Activated CD4-positive, alpha-beta memory T cell treated with anti-CD3 and anti-CD28 coated beads for 36 hours (primary cell): Measurements from ENCODE around the gene EYS. TPM values are rescaled to one million over a fixed set of nuclear protein-coding genes. Genes with fewer than 3 reads are reported as not detected.

ENCODE experiments used
- CTCF ChIA-PET: fragments of 350-600 bp; sonication (Branson Sonifier 250); formaldehyde crosslinking; loops from one replicate; lab custom pipeline; 2021; ENCODE audit warnings: antibody characterized with exemption, inconsistent platforms; lab: Charles Lee
- POLR2A ChIA-PET: fragments of 350-600 bp; sonication (Branson Sonifier 250); formaldehyde crosslinking; loops from one replicate; lab custom pipeline; 2021; ENCODE audit warnings: antibody characterized with exemption; lab: Charles Lee
- DNase-seq: peaks from one replicate; pipeline ENCODE4 v3.0.0-alpha.2; 2020
- H3K27ac Mint-ChIP-seq: one replicate; pipeline ENCODE4 v1.8.0; 2021; ENCODE audit warnings: mixed read lengths
- H3K27me3 Mint-ChIP-seq: one replicate; pipeline ENCODE4 v1.8.0; 2021; ENCODE audit warnings: mixed read lengths
- H3K36me3 Mint-ChIP-seq: one replicate; pipeline ENCODE4 v1.8.0; 2021; ENCODE audit warnings: mixed read lengths
- H3K4me1 Mint-ChIP-seq: one replicate; pipeline ENCODE4 v1.8.0; 2021; ENCODE audit warnings: low read depth, mixed read lengths
- H3K4me3 Mint-ChIP-seq: one replicate; pipeline ENCODE4 v1.8.0; 2021; ENCODE audit warnings: mild to moderate bottlenecking, mixed read lengths
- H3K9me3 Mint-ChIP-seq: one replicate; pipeline ENCODE4 v1.8.0; 2021; ENCODE audit warnings: mixed read lengths
- intact Hi-C: fragments of 100-400 bp; cut with micrococcal nuclease; formaldehyde crosslinking; loops from one replicate; pipeline ENCODE4 v1.15.1; 2023
- total RNA-seq, 2 experiments: library from RNA; stranded (reverse); gene quantifications; one replicate each; pipeline ENCODE4 v1.2.3, GENCODE V29; 2021

EYS gene
- total RNA-seq, 2 experiments from 2014 or later: not detected

DNA sequence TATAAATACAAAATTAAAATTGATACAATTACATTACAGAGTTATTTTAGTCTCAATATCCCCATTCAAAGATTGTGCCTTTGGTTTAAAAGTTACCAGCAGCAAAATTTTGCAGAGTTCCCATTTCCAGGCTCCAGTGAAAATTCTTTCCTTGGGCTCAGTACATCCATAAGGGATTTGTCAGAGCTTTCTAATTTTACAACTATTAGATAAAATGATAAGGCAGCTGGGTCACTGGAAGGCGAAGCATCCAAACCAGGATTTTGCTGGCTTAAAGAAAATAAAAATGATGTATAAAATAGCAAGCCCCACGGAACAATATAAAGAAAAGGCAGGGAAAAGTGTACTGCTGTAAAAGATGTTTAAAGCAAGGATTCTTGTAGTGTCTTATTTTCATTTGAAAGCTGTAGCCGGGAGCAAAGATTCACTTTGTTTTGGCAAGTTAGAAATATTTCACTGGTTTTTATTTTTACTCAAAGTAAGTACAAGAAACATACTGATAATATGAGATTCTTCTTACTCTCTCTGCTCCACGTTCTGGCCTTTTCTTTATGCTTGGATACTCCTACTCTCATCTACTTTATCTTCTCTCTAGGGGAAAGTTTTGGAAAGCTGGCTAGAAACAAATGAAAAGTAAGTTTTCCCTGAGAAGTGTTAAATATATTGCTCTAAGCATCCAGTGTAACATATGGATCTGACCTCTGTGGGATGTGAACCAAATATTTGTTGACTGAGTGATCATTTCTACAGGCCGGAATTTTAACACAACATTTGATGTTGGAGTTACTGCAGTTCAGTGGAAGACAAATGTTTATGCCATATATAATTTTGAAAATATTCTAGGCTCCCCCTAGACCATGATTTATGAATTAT, 1583.0 kb downstream of the EYS start:
- Mint-ChIP-seq H3K36me3 (no peaks in the 10 kb centered on the region), H3K4me3 (no peak overlapping the region), H3K27ac (no peak overlapping the region), H3K9me3 (peaks cover 9% of the 10 kb centered on the region), H3K4me1 (no peaks in the 10 kb centered on the region), H3K27me3 (no peaks in the 10 kb centered on the region)
- ChIA-PET POLR2A (no interaction called here), CTCF (no interaction called here)
- no peak for DNase-seq
- intact Hi-C loops: no loop called here

DNA sequence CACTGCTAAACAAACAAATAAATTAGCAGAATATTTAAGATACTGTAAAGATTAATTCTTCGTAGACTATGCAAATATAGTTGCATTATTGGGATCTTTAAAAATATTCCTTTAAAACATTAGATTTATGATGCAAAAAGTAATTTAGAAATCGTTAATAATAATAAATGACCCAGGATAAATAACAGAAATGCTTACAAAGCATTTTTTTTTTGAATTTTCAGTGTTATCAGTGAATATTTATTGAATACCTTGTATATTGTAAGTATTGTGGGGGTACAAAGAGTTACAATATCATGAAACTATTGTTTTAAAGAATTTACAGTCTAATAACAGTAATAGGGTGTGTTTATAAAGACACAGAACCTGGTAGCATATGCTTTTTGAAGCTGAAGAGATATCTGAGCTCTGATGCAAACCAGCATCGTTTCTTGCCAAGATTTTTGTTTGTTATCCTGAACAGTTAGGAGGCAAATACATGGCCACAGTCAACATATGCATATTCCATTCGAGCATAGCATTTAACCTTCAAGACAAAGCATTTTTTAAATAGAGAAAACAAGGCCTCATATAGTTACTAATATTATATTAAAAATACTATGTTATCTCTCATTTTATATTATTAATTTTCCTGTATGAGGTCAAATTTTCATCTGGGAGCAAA, 1584.2 kb downstream of the EYS start:
- no peaks in the 10 kb centered on the region for H3K36me3 Mint-ChIP-seq
- DNase-seq: no peak
- H3K9me3 Mint-ChIP-seq: peaks cover 9% of the 10 kb centered on the region
- POLR2A ChIA-PET: no interaction called here
- intact Hi-C loops: no loop called here
- H3K4me3 Mint-ChIP-seq: no peak overlapping the region
- H3K4me1 Mint-ChIP-seq: no peaks in the 10 kb centered on the region
- CTCF ChIA-PET: no interaction called here
- H3K27me3 Mint-ChIP-seq: no peaks in the 10 kb centered on the region
- no peak overlapping the region for H3K27ac Mint-ChIP-seq

DNA sequence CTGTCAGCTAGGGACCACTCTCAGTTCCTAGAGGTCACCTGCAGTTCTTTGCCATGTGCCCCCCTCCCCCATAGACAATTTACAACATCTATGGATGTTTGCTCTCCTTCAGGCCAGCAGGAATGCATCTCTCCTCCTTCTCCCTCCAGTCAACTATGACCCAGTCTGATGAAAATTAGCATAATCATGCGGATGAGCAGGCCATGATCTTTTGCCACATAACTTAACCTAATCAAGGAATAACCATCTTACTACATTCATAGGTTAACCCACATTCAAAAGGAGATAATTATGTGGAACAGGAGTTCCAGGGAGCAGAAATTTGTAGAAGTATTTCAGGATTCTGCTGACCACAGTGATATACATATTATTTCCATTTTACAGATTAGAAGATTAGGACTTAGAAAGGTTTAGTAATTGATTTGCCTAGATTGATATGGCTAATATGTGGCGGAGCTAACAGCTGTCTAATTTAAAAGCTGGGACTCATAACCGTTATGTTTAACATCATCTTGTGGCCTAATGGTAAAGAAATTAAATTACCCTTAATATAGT, 1585.9 kb downstream of the EYS start:
- POLR2A ChIA-PET: no interaction called here
- DNase-seq: no peak
- no peak overlapping the region for H3K27ac Mint-ChIP-seq
- H3K27me3 Mint-ChIP-seq: no peaks in the 10 kb centered on the region
- H3K4me3 Mint-ChIP-seq: no peak overlapping the region
- no peaks in the 10 kb centered on the region for H3K36me3 Mint-ChIP-seq
- H3K9me3 Mint-ChIP-seq: peaks cover 18% of the 10 kb centered on the region
- no peaks in the 10 kb centered on the region for H3K4me1 Mint-ChIP-seq
- intact Hi-C loops: no loop called here
- CTCF ChIA-PET: no interaction called here

DNA sequence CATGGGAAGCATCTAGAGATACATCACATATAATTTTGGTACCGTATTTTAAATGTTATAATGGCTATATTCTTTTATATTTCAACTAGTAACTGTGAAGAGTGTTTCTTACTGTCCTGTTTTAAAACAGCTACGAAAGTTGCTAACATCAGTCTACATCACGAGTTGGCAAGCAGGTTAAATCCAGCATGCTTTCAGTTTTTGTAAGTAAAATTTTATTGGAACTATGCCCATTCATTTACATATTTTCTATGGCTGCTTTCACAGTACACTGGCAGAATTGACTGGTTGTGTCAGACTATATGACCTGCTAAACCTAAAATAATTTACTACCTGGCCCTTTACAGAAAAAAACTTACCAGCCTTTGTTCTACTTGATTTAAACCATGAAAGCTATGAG, 1593.3 kb downstream of the EYS start:
- DNase-seq: no peak
- Mint-ChIP-seq H3K9me3 (peaks cover 19% of the 10 kb centered on the region), H3K27me3 (no peaks in the 10 kb centered on the region), H3K36me3 (no peaks in the 10 kb centered on the region), H3K4me1 (no peaks in the 10 kb centered on the region), H3K4me3 (no peak overlapping the region), H3K27ac (no peak overlapping the region)
- POLR2A ChIA-PET: no interaction called here
- CTCF ChIA-PET: no interaction called here
- intact Hi-C loops: no loop called here

DNA sequence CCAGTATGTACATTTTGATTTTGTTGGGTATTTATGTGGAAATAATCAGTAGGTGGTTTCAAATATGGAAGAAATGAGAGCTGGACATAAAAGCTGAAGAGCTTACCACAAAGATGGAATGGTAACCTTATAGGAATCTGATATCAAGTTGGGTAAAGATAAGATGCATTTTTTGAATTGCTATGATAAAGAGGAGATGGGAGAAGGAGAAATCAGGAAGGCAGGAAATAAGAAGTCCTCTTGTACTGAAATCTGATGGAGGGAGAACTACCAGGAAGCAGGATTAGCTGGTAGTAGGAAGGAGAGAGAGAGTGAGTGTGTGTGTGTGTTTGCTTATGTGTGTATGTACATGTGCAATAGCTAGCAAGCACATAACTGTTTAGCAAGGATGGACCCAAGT, 1603.0 kb downstream of the EYS start:
- intact Hi-C loops: no loop called here
- no peaks in the 10 kb centered on the region for H3K27me3 Mint-ChIP-seq

DNA sequence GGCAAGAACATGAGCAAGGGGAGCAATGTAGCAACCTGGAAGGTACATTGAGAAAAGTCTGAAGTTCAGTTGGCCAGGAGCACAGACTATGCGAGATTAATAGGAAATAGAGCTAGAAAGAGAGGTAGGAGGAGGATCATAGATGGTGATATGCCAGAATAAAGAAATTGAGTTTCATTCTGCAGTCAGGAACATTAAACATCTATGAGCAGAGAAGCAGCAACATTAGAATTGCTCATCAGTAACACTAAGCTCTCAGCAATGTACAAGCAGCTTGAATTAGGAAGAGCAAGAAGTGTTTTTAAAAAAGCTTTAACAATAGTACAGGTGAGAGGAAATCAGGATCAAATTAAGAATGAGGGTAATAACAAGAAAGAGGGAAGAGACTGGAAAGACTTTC, 1603.5 kb downstream of the EYS start:
- no peak overlapping the region for H3K27ac Mint-ChIP-seq
- no peak overlapping the region for H3K4me3 Mint-ChIP-seq
- peaks cover 8% of the 10 kb centered on the region for H3K9me3 Mint-ChIP-seq
- POLR2A ChIA-PET: no interaction called here
- CTCF ChIA-PET: no interaction called here
- H3K36me3 Mint-ChIP-seq: no peaks in the 10 kb centered on the region
- no peak for DNase-seq
- H3K4me1 Mint-ChIP-seq: no peaks in the 10 kb centered on the region
- intact Hi-C loops: no loop called here
- H3K27me3 Mint-ChIP-seq: no peaks in the 10 kb centered on the region

More for the DNA sequence above, 1603.0 kb downstream of the EYS start:
- DNase-seq: no peak
- ChIA-PET POLR2A (no interaction called here), CTCF (interaction anchor here (0.9 kb wide), 1 partner anchor 160 kb away, joined by 5 read pairs; no protein-coding TSS in a partner anchor)
- H3K9me3 Mint-ChIP-seq: peaks cover 8% of the 10 kb centered on the region
- H3K4me1 Mint-ChIP-seq: no peaks in the 10 kb centered on the region
- no peak overlapping the region for H3K4me3 Mint-ChIP-seq
- H3K36me3 Mint-ChIP-seq: no peaks in the 10 kb centered on the region
- H3K27ac Mint-ChIP-seq: no peak overlapping the region

DNA sequence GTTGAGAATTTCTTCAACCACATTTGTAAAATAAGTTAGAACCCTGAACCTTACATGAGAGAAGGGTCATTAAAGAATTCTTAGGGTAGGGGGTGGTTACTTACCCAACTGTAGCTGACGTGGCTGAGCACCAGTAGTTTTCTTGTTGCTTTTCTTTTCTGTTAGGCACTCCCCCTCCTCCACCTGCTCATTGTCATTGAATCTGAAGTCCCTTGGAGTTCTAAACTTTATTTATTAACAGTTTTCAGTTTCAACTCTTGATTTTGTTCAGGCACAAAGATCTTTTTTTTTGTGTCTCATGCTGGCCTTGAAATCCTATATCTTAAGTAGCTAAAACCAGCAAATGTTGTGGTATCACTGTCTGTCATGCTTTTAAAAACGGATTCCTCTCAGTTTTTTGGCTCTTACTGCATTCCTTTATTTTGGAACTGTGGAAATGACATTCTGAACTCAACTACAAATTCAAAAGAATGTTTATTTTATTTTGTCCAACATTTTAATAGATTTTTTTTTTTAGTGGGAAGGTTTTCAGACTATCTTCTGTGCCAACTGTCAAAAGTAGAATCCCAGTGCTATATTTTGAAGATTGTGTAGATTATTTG, 1606.2 kb downstream of the EYS start:
- intact Hi-C loops: no loop called here
- no peaks in the 10 kb centered on the region for H3K27me3 Mint-ChIP-seq
- no peak overlapping the region for H3K27ac Mint-ChIP-seq
- peaks cover 13% of the 10 kb centered on the region for H3K9me3 Mint-ChIP-seq
- no peaks in the 10 kb centered on the region for H3K4me1 Mint-ChIP-seq
- no peak for DNase-seq
- CTCF ChIA-PET: no interaction called here
- H3K36me3 Mint-ChIP-seq: no peaks in the 10 kb centered on the region
- POLR2A ChIA-PET: no interaction called here
- no peak overlapping the region for H3K4me3 Mint-ChIP-seq

DNA sequence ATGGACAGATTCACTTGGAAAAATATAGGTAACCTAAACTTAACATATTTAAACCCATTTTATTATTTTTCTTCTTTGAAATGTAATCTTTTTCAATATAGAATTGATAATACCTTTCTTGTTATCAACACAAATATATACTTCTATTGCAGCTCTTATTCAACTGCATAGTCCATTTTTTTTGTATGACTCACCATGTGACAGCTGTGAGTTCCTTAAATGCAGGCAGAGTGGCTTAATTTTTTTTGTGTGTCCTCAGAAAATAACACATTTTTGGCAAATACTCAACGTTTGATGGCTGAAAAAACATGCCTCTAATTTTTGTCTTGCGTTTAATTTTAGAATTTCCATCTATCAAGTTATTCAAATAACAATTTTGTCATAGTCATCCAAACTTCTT, 1616.7 kb downstream of the EYS start:
- POLR2A ChIA-PET: no interaction called here
- no peak overlapping the region for H3K4me3 Mint-ChIP-seq
- intact Hi-C loops: no loop called here
- no peaks in the 10 kb centered on the region for H3K4me1 Mint-ChIP-seq
- CTCF ChIA-PET: no interaction called here
- H3K27ac Mint-ChIP-seq: no peak overlapping the region
- no peaks in the 10 kb centered on the region for H3K27me3 Mint-ChIP-seq
- DNase-seq: no peak
- peaks cover 23% of the 10 kb centered on the region for H3K9me3 Mint-ChIP-seq
- no peaks in the 10 kb centered on the region for H3K36me3 Mint-ChIP-seq

DNA sequence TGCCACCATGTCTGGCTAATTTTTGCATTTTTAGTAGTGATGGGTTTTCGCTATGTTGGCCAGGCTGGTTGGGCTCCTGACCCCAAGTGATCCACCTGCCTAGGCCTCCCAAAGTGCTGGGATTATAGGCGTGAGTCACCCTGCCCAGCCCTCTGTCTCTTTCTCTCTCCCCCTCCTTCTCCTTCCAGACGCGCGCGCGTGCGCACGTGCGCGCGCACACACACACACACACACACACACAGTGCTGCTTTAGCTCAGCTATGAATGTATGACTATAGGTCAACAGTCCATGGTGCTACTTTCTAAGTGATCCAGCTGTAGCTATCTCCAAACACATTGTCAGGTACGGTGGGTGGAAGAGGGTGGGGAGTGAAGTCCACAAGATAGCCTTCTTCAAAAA, 1621.9 kb downstream of the EYS start:
- ChIA-PET POLR2A (no interaction called here), CTCF (no interaction called here)
- Mint-ChIP-seq H3K36me3 (no peaks in the 10 kb centered on the region), H3K9me3 (peaks cover 7% of the 10 kb centered on the region), H3K4me3 (no peak overlapping the region), H3K4me1 (no peaks in the 10 kb centered on the region), H3K27ac (no peak overlapping the region), H3K27me3 (no peaks in the 10 kb centered on the region)
- no peak for DNase-seq
- intact Hi-C loops: no loop called here

DNA sequence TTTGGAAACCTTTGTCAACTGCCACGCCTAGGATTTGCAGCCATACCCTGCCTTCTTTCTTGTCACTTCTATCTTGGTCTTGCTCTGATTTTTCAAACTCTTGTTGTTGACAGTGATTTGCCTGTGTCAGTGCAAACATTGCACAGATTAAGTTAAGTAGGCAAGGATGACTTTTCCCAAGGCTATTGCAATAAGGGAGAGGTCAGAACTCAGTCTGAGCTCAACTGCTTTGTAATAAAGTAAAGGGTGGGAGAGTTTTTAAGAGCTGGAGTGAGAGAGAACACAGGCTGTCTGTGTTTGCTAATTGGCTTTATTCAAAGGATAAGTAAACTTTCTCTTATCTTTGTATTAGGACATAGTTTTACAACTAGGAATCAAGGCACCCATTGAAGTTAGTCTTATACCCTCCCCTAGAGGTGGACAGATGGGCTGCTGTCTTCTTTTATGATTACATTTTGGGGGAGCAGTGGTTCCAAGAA, 1622.8 kb downstream of the EYS start:
- CTCF ChIA-PET: no interaction called here
- Mint-ChIP-seq H3K36me3 (no peaks in the 10 kb centered on the region), H3K27ac (no peak overlapping the region), H3K9me3 (peaks cover 7% of the 10 kb centered on the region), H3K27me3 (no peaks in the 10 kb centered on the region), H3K4me3 (no peak overlapping the region), H3K4me1 (no peaks in the 10 kb centered on the region)
- POLR2A ChIA-PET: no interaction called here
- intact Hi-C loops: no loop called here
- DNase-seq: no peak

DNA sequence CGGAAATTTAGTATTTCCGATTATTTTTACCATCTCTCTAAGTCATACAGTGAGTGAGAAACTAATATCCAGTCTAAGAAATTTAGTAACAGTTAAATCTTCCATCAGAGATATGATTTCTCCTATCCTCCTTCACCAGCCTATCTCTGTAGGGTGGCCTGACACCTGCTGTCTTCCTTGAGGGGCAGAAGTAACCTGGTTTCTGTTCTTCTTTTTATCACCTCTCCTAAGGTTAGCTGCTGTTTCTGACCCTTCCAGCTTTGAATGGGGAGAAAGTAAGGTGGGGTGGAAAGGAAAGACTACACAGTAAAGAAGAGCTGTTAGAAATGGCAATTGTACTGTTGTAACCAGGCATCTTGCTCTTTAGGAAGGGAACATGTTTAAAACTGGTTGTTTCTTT, 1623.8 kb downstream of the EYS start:
- Mint-ChIP-seq H3K36me3 (no peaks in the 10 kb centered on the region), H3K27me3 (no peaks in the 10 kb centered on the region), H3K27ac (no peak overlapping the region), H3K4me3 (no peak overlapping the region), H3K9me3 (peaks cover 5% of the 10 kb centered on the region), H3K4me1 (no peaks in the 10 kb centered on the region)
- ChIA-PET POLR2A (no interaction called here), CTCF (no interaction called here)
- no peak for DNase-seq
- intact Hi-C loops: no loop called here

DNA sequence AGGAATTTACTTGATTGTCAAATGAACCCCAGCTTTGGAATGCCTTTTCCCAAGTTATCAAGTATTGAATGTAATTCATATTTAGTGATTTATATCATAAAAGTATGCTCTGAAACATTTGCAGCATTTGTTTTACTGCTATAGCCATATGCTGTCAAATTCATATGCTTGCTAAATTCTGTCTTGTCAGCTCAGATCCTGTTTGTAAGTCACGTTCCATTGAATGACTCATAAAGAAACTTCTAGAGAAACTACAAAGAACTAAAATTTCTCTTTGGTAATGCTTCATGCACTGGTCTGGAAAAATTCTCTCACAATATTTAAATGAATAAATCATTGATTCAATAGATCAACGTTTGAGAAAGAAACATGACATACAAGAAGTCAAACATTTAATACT, 1625.6 kb downstream of the EYS start:
- H3K27me3 Mint-ChIP-seq: no peaks in the 10 kb centered on the region
- H3K9me3 Mint-ChIP-seq: peaks cover 6% of the 10 kb centered on the region
- H3K4me3 Mint-ChIP-seq: no peak overlapping the region
- H3K4me1 Mint-ChIP-seq: no peaks in the 10 kb centered on the region
- DNase-seq: no peak
- CTCF ChIA-PET: no interaction called here
- POLR2A ChIA-PET: no interaction called here
- intact Hi-C loops: no loop called here
- no peaks in the 10 kb centered on the region for H3K36me3 Mint-ChIP-seq
- no peak overlapping the region for H3K27ac Mint-ChIP-seq
